ENCODE measurements around the gene A3GALT2.

DNA sequence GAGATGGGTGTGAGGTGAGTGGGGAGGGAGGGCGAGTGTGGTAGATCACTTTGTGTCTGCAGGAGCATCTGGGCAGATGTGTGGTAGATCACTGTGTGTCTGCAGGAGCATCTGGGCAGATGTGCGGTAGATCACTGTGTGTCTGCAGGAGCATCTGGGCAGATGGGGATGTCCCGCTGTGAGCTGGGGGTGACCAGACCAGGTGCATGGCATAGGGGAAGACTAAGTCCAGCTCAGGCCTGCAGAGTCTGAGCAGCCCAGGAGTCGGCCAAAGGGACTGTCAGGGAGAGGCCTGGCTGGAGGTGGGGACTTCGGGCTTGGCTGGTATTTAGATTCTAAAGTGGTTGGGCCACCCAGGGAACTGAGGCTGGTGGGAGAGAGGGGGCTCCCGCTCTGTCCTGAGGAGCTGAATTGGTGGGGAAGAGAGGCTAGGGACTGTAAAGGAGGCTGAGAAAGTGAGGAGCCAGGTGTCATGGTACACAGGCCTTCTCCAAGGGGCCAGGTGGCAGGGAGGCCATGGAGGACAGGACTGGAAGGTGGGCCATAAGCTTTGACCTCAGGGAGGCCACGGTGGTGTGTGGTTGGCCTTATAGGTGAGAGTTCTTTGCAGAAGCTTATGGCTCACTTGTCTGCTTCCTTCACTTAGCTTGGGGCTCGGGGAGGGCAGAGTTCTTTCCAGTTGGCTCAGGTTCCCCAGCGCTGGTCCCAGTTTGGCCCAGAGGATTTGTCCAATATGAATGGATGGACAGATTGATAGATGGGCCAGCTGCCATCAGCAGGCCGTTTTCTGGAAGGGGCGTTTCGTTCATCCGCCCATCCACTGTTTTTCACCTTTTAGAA is 49.0 kb downstream of the A3GALT2 start:
- TF ChIP-seq, protein P1, sequence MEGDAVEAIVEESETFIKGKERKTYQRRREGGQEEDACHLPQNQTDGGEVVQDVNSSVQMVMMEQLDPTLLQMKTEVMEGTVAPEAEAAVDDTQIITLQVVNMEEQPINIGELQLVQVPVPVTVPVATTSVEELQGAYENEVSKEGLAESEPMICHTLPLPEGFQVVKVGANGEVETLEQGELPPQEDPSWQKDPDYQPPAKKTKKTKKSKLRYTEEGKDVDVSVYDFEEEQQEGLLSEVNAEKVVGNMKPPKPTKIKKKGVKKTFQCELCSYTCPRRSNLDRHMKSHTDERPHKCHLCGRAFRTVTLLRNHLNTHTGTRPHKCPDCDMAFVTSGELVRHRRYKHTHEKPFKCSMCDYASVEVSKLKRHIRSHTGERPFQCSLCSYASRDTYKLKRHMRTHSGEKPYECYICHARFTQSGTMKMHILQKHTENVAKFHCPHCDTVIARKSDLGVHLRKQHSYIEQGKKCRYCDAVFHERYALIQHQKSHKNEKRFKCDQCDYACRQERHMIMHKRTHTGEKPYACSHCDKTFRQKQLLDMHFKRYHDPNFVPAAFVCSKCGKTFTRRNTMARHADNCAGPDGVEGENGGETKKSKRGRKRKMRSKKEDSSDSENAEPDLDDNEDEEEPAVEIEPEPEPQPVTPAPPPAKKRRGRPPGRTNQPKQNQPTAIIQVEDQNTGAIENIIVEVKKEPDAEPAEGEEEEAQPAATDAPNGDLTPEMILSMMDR (IDR thresholded peaks at IDR 0.05; ENCODE audit: low read depth, low read length), result no peak
- TF ChIP-seq, protein P2, sequence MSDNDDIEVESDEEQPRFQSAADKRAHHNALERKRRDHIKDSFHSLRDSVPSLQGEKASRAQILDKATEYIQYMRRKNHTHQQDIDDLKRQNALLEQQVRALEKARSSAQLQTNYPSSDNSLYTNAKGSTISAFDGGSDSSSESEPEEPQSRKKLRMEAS (IDR thresholded peaks at IDR 0.05; ENCODE audit: low read depth, low read length), result no peak
- TF ChIP-seq POLR2A (IDR thresholded peaks at IDR 0.05; ENCODE audit: extremely low read depth, insufficient read length) (no peak), MYC (IDR thresholded peaks at IDR 0.05; ENCODE audit: low read depth, low read length) (no peak)

All from NB4 (cell line).